GM12892 (cell line): ENCODE measurements around the gene LRRIQ1.

Experiments used
- POLR2A ChIP-seq: IDR thresholded peaks from 2 replicates; pipeline ENCODE4 v1.6.1; 2011; ENCODE audit warnings: low read depth, low read length, control low read depth
- POLR2AphosphoS5 ChIP-seq: IDR thresholded peaks from 2 replicates; pipeline ENCODE4 v1.6.1; 2011; ENCODE audit warnings: low read depth, low read length, control low read depth
- TAF1 ChIP-seq: IDR thresholded peaks from 2 replicates; pipeline ENCODE4 v1.6.1; 2011; ENCODE audit warnings: low read depth, mild to moderate bottlenecking, control low read depth, low read length, borderline replicate concordance

GRCh38 chr12:85260447-85260846 lies 224.3 kb downstream of the LRRIQ1 start:
- TF ChIP-seq POLR2AphosphoS5 (no peak), TAF1 (no peak), POLR2A (no peak)
